Right lobe of liver (tissue), 4 donors: ENCODE data around the gene ULK1.

Experiments
- POLR2A ChIP-seq: fragments of 450-650 bp; IDR thresholded peaks from one replicate; pipeline ENCODE4 v1.6.1; 2017; ENCODE audit warnings: antibody characterized with exemption, mild to moderate bottlenecking
- TF ChIP-seq, protein P1 (sequence below), 4 donors: fragments of 200-600 bp in 3 of 4; fragments of 450-650 bp in 1 of 4; IDR thresholded peaks; one replicate each; pipeline versions ENCODE4 v1.5.1 to v1.8.0; 2016 to 2022; ENCODE audit warnings: antibody characterized with exemption in 4 of 4, mild to moderate bottlenecking in 2 of 4
- donor health status: DM: no; HTN: no; CAD: no.
- donor health status: DM: no; HTN: no; CAD: no.
- donor health status: DM: no; HTN: yes; CAD: no.

DNA sequence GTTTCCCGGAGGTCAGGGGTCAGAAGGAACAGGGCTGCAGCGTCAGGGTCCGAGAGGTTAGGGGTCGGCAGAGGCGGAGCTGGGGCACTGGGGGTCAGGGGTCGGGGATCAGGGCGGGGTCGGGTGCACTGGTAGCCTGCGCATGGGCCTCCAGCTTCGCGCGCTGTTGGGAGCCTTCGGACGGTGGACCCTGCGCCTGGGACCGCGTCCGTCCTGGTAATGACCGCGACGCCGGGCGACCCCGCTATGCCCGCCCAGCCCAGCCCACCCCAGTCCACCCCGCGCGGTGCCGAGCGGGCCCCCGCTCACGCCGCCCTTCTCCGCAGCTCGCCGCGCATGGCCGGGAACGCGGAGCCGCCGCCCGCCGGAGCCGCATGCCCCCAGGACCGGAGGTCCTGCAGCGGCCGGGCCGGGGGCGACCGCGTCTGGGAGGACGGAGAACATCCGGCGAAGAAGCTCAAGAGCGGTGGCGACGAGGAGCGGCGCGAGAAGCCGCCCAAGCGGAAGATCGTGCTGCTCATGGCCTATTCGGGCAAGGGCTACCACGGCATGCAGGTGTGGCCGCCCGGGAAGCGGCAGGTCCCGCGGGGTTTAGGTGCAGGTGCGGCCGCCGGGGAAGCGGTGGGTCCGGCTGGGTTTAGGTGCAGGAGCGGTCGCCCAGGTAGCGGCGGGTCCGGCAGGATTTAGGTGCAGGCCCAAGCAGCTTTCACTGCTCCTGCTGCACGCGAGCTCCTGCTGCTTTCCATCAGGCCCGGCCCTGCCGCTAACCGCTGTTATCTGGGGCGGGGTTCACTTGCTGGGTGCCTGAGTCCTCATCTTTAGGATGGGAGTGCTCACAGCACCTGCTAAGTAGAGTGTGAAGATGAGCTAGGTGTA, 35.4 kb downstream of the ULK1 start:
- TF ChIP-seq, protein P1, sequence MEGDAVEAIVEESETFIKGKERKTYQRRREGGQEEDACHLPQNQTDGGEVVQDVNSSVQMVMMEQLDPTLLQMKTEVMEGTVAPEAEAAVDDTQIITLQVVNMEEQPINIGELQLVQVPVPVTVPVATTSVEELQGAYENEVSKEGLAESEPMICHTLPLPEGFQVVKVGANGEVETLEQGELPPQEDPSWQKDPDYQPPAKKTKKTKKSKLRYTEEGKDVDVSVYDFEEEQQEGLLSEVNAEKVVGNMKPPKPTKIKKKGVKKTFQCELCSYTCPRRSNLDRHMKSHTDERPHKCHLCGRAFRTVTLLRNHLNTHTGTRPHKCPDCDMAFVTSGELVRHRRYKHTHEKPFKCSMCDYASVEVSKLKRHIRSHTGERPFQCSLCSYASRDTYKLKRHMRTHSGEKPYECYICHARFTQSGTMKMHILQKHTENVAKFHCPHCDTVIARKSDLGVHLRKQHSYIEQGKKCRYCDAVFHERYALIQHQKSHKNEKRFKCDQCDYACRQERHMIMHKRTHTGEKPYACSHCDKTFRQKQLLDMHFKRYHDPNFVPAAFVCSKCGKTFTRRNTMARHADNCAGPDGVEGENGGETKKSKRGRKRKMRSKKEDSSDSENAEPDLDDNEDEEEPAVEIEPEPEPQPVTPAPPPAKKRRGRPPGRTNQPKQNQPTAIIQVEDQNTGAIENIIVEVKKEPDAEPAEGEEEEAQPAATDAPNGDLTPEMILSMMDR (IDR thresholded peaks at IDR 0.05): no peak
- TF ChIP-seq POLR2A: no peak
